Jurkat, Clone E6-1 (cell line): ENCODE measurements around the gene TTLL9.
"Not testable (repeated sequence)": the region's sequence is repeated elsewhere in the genome, so short reads cannot be mapped to it uniquely, and the experiment has no call there.

ENCODE experiments used
- DNase-seq: peaks from one replicate; pipeline ENCODE4 v3.0.0-alpha.2; 2011; ENCODE audit warnings: low read depth, low spot score
- H3K4me3 ChIP-seq: 2 replicates; pipeline ENCODE4 v1.5.1; 2011; ENCODE audit warnings: mild to moderate bottlenecking, low read length, control low read depth, moderate library complexity

The TTLL9 gene

DNA sequence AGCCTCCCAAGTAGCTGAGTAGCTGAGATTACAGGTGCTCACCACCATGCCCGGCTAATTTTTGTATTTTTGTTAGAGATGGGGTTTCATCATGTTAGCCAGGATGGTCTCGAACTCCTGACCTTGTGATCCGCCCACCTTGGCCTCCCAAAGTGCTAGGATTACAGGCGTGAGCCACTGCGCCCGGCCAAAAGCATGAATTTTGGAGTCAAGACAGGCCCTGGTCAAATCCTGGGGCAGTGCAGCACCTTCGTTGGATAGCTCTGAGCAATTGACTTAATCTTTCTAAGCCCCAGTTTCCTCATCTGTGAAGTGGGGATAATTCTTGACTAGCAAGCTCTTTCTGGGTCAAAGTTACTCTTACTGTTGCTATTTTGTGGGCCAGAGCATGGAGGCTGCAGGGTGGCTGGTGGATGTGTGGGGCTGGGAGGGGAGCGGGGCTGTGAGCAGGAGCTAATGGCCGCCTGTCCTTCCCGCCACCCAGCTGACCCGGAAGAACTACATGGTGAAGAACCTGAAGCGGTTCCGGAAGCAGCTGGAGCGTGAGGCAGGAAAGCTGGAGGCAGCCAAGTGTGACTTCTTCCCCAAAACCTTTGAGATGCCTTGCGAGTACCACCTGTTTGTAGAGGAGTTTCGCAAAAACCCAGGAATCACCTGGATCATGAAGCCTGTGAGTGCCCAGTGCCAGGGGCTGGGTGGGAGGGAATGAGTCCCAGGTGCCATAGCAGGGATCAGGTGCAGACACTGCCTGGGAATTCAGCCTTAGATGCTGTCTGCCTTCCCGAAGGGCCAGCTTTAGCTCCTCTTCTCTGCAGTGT is 39.0 kb downstream of the TTLL9 start:
- H3K4me3 ChIP-seq: no peak overlapping the region
- DNase-seq: no peak

- DNase-seq: no peak
- no peak overlapping the region for H3K4me3 ChIP-seq
Observed at GRCh38 chr20:31910071-31910803, 39.8 kb downstream of the TTLL9 start.

DNA sequence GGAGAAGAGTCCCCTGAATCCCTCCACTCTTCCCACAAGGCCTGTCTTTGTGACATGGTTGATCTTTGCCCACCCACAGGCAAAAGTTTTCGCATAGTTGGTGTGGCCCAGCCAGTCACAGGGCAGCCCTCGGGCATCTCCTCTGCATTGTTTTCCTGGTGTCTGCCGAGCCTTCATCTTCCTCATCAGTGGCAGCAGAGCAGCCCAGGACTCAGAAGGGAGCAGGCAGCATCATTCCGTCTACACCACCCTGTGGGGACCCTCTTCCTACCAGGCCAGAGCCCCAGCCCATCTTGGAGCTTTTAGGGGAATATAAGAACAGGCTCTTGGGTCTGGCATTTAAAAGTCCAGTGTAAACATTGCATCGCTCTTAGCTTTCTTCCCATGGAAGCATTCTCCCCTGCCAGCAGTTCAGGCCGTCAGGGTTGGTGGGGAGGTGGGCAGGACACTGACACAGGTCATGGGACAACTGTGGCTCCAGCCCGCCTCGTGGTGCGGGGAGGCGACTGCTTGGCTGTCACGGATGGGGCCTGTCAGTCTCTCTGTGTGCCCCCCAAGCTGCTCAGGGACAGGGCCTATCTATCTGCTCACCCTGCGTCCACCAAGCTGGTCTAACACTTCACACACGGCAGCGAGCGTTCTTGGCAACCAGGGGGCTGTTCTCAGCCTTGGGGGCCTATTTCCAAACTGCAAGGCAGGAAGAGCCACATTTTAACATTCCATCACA is 43.2 kb downstream of the TTLL9 start:
- H3K4me3 ChIP-seq: no peak overlapping the region
- no peak for DNase-seq

GRCh38 chr20:31914170-31914569 is 43.7 kb downstream of the TTLL9 start:
- H3K4me3 ChIP-seq: no peak overlapping the region
- DNase-seq: no peak

GRCh38 chr20:31915491-31916280 is 45.3 kb downstream of the TTLL9 start:
- no peak overlapping the region for H3K4me3 ChIP-seq
- no peak for DNase-seq

GRCh38 chr20:31916708-31917107 is 46.3 kb downstream of the TTLL9 start:
- H3K4me3 ChIP-seq: no peak overlapping the region
- no peak for DNase-seq

- DNase-seq, H3K4me3 ChIP-seq: not testable (repeated sequence)
Observed at GRCh38 chr20:31917962-31918412, 47.6 kb downstream of the TTLL9 start.

- DNase-seq: no peak
- no peak overlapping the region for H3K4me3 ChIP-seq
Observed at GRCh38 chr20:31918466-31919105, 48.2 kb downstream of the TTLL9 start.

- H3K4me3 ChIP-seq: no peak overlapping the region
- no peak for DNase-seq
Observed at GRCh38 chr20:31919410-31920155, 49.1 kb downstream of the TTLL9 start.

GRCh38 chr20:31920275-31920855 is 49.9 kb downstream of the TTLL9 start:
- no peak overlapping the region for H3K4me3 ChIP-seq
- no peak for DNase-seq

DNA sequence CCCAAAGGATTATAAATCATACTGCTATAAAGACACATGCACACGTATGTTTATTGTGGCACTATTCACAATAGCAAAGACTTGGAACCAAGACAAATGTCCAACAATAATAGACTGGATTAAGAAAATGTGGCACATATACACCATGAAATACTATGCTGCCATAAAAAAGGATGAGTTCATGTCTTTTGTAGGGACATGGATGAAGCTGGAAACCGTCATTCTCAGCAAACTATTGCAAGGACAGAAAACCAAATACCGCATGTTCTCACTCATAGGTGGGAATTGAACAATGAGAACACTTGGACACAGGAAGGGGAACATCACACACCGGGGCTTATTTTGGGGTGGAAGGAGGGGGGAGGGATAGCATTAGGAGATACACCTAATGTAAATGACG is 51.0 kb downstream of the TTLL9 start:
- DNase-seq, H3K4me3 ChIP-seq: not testable (repeated sequence)

DNA sequence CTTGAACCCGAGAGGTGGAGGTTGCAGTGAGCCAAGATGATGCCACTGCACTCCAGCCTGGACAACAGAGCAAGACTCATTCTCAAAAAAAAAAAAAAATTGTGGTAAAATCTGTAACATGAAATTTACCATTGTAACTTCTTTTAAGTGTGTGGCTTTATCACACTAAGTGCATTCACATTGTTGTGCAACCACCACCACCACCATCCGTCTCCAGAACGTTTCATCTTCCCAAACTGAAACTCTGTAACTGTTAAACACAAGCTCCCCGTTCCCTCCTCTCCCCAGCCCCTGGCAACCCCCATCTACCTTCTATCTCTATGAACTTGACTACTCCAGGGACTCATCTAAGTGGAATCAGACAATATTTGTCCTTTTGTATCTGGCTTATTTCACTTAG is 51.7 kb downstream of the TTLL9 start:
- no peak overlapping the region for H3K4me3 ChIP-seq
- peak; percentile 89 for DNase-seq

GRCh38 chr20:31922588-31922987 is 52.2 kb downstream of the TTLL9 start:
- no peak for DNase-seq
- H3K4me3 ChIP-seq: no peak overlapping the region

GRCh38 chr20:31923388-31924331 is 53.2 kb downstream of the TTLL9 start:
- H3K4me3 ChIP-seq: no peak overlapping the region
- peak; percentile 48 for DNase-seq

- DNase-seq: no peak
- H3K4me3 ChIP-seq: no peak overlapping the region
Observed at GRCh38 chr20:31924561-31924960, 54.1 kb downstream of the TTLL9 start.

- DNase-seq: no peak
- no peak overlapping the region for H3K4me3 ChIP-seq
Observed at GRCh38 chr20:31925631-31926030, 55.2 kb downstream of the TTLL9 start.

DNA sequence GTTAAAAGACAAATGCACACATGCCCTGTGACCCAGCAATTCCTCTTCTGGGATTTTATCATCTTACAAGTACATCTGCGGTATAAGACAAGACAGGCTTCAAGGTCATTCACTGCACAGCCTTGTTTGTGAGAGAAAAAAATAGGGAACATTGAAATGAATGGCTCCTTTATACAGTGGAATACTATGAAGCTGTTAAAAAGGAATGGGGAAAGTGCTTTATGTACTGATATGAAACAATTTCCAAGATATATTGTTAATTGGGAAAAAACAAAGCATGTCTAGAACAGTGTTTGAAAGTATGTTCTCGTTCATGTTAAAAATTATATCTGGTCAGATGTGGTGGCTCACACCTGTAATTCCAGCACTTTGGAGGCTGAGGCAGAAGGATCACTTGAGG is 56.1 kb downstream of the TTLL9 start:
- H3K4me3 ChIP-seq: no peak overlapping the region
- DNase-seq: no peak
